Gastrocnemius medialis (tissue), 4 donors: ENCODE results near the gene EVL.
"Not testable (repeated sequence)": the region's sequence is repeated elsewhere in the genome, so short reads cannot be mapped to it uniquely, and the experiment has no call there.

Experiments used
- POLR2A ChIP-seq, 2 donors: fragments of 450-650 bp; IDR thresholded peaks; one replicate each; pipeline ENCODE4 v1.6.1; 2017; ENCODE audit warnings: antibody characterized with exemption in 2 of 2, mild to moderate bottlenecking in 2 of 2, moderate library complexity in 2 of 2
- TF ChIP-seq, protein P1 (sequence below), 5 experiments: fragments of 450-650 bp in 3 of 5; fragments of 200-600 bp in 2 of 5; sonication (generic) in 2 of 5; IDR thresholded peaks in 4 of 5; conservative IDR thresholded peaks in 1 of 5; 1 replicate in 4 of 5; 2 replicates in 1 of 5; pipeline ENCODE4 v1.5.1; 2016 to 2019; ENCODE audit warnings: antibody characterized with exemption in 5 of 5, mild to moderate bottlenecking in 3 of 5, moderate library complexity in 3 of 5

DNA sequence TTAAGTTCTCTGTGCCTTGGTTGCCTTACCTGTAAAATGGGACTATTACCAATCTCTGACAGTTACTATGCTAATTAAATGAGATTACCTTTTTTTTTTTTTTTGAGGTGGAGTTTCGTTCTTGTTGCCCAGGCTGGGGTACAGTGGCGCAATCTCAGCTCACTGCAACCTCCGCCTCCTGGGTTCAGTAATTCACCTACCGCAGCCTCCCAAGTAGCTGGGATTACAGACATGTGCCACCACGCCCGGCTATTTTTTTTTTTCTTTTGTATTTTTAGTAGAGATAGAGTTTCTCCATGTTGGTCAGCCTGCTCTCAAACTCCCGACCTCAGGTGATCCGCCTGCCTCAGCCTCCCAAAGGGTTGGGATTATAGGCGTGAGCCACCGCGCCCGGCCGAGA, 35.2 kb upstream of the EVL start:
- TF ChIP-seq POLR2A (IDR thresholded peaks at IDR 0.05) = not testable (repeated sequence)
- TF ChIP-seq, protein P1, sequence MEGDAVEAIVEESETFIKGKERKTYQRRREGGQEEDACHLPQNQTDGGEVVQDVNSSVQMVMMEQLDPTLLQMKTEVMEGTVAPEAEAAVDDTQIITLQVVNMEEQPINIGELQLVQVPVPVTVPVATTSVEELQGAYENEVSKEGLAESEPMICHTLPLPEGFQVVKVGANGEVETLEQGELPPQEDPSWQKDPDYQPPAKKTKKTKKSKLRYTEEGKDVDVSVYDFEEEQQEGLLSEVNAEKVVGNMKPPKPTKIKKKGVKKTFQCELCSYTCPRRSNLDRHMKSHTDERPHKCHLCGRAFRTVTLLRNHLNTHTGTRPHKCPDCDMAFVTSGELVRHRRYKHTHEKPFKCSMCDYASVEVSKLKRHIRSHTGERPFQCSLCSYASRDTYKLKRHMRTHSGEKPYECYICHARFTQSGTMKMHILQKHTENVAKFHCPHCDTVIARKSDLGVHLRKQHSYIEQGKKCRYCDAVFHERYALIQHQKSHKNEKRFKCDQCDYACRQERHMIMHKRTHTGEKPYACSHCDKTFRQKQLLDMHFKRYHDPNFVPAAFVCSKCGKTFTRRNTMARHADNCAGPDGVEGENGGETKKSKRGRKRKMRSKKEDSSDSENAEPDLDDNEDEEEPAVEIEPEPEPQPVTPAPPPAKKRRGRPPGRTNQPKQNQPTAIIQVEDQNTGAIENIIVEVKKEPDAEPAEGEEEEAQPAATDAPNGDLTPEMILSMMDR (IDR thresholded peaks at IDR 0.05 in 4 of 5, conservative IDR thresholded peaks at IDR 0.05 in 1 of 5) = not testable (repeated sequence)
